GM12865 (cell line): Measurements from ENCODE around the gene ZNFX1.

Experiments used
- DNase-seq: peaks from one replicate; pipeline ENCODE4 v3.0.0; 2010; ENCODE audit warnings: low read depth
- H3K4me3 ChIP-seq: 2 replicates; pipeline ENCODE4 v1.5.1; 2011; ENCODE audit warnings: mild to moderate bottlenecking, low read depth, low read length, control low read depth
- CTCF ChIP-seq: IDR thresholded peaks from 2 replicates; pipeline ENCODE4 v1.5.1; 2011; ENCODE audit warnings: low read length, control low read depth, low read depth, inconsistent platforms; ENCODE audit not compliant: insufficient read depth; ENCODE audit errors: missing control alignments

The ZNFX1 gene

DNA sequence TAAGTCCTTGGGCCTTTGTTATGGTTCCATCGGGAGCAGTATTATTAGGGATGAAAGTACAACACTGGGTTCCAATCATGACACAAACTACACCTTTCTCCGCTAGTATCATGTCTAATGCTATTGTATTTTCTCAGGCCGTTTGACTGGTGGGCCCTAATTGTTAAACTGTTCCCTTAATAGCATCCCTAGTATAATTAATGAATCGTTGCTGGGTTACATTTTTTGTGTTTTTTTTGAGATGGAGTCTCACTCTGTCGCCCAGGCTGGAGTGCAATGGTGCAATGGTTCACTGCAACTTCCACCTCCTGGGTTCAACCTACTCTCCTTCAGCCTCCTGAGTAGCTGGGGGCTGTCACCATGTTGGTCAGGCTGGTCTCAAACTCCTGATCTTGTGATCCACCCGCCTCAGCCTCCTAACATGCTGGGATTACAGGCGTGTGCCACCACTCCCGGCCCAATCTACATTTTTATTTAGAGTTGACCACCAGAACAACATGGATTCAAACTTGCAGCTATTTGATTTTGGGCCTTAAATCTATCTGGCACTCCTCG is 4.1 kb upstream of the ZNFX1 start:
- H3K4me3 ChIP-seq: peak overlapping the region; percentile 90
- TF ChIP-seq CTCF: no peak
- DNase-seq: no peak

- no peak for TF ChIP-seq CTCF
- DNase-seq: peak; percentile 75
- peak overlapping the region; percentile 90 for H3K4me3 ChIP-seq
Measured at GRCh38 chr20:49281059-49281912, 3.4 kb upstream of the ZNFX1 start.

DNA sequence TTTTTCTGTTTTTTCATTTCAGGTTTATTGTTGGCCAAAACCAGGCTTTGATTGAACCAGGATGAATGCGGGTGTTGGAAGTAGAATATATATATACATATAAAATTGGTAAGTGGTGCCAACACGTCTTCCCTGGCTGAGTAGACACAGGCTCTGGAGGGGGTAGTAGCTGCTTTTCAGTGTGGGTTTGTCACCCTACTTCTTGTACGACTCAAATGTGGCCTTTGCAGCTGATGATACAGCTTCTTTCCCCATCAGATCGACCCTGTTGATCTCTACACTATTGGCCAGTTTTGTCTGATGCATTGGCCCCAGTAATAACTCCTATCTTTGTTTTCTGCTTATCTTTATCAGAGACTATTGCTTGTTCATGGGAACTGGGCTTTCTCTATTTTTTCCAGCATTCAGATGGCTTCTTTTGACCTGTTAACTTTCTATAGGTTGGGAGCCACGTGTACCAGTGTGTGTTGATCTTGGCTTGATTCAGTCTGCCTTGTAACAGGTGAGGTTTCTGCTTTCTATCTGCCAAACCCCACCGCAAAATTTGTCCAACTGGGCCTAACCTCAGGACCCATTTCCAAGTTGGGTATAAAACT is 2.7 kb upstream of the ZNFX1 start:
- H3K4me3 ChIP-seq: peak overlapping the region; percentile 90
- no peak for TF ChIP-seq CTCF
- no peak for DNase-seq

GRCh38 chr20:49279677-49280462 is 2.0 kb upstream of the ZNFX1 start:
- no peak for TF ChIP-seq CTCF
- DNase-seq: peak; percentile 48
- peak overlapping the region; percentile 90 for H3K4me3 ChIP-seq

- H3K4me3 ChIP-seq: peak overlapping the region; percentile 90
- peak; percentile 59 for DNase-seq
- TF ChIP-seq CTCF: no peak
Measured at GRCh38 chr20:49278818-49279676, 1.2 kb upstream of the ZNFX1 start.

DNA sequence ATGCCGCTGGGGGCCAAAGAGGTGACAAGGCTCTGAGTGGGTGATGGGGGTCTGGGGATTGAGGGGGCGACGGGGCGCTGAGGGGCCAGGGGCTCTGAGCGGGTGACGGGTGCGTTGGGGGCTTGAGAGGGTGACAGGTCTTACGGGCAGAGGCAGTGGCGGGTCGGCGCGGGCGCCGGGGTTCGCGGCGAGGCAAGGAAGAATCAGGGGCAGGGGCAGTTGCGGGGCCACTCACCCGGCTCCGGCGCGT is 146 bp downstream of the ZNFX1 start:
- no peak for DNase-seq
- H3K4me3 ChIP-seq: peak overlapping the region; percentile 90
- TF ChIP-seq CTCF: no peak
